HEK293T (cell line): ENCODE measurements around the gene ADCY2.

Experiments used
- BHLHE40 ChIP-seq: fragments of 450-650 bp; IDR thresholded peaks from 2 replicates; pipeline ENCODE4 v1.6.1; 2016; ENCODE audit warnings: mild to moderate bottlenecking, moderate library complexity, borderline replicate concordance
- CTBP1 ChIP-seq: fragments of 450-650 bp; IDR thresholded peaks from 2 replicates; pipeline ENCODE4 v1.6.1; 2016; ENCODE audit warnings: borderline replicate concordance
- ELF4 ChIP-seq: fragments of 450-650 bp; IDR thresholded peaks from 2 replicates; pipeline ENCODE4 v1.6.1; 2017; ENCODE audit warnings: antibody characterized with exemption
- FOXA1 ChIP-seq: fragments of 450-650 bp; IDR thresholded peaks from 2 replicates; pipeline ENCODE4 v1.6.1; 2016; ENCODE audit warnings: mild to moderate bottlenecking
- FOXK2 ChIP-seq: fragments of 450-650 bp; IDR thresholded peaks from 2 replicates; pipeline ENCODE4 v1.6.1; 2016; ENCODE audit warnings: mild to moderate bottlenecking
- FOXM1 ChIP-seq: fragments of 450-650 bp; IDR thresholded peaks from 2 replicates; pipeline ENCODE4 v1.6.1; 2017; ENCODE audit warnings: mild to moderate bottlenecking, borderline replicate concordance
- HDGF ChIP-seq: fragments of 450-650 bp; IDR thresholded peaks from 2 replicates; pipeline ENCODE4 v1.6.1; 2017; ENCODE audit warnings: antibody characterized with exemption, borderline replicate concordance
- L3MBTL2 ChIP-seq: fragments of 450-650 bp; conservative IDR thresholded peaks from 2 replicates; pipeline ENCODE4 v1.6.1; 2016; ENCODE audit warnings: mild to moderate bottlenecking
- NFRKB ChIP-seq: fragments of 450-650 bp; IDR thresholded peaks from 2 replicates; pipeline ENCODE4 v1.6.1; 2016; ENCODE audit warnings: mild to moderate bottlenecking, moderate library complexity
- SP1 ChIP-seq: fragments of 450-650 bp; IDR thresholded peaks from 2 replicates; pipeline ENCODE4 v1.6.1; 2017
- SUZ12 ChIP-seq: fragments of 450-650 bp; IDR thresholded peaks from 2 replicates; pipeline ENCODE4 v1.6.1; 2016; ENCODE audit warnings: mild to moderate bottlenecking
- TARDBP ChIP-seq: fragments of 450-650 bp; IDR thresholded peaks from 2 replicates; pipeline ENCODE4 v1.6.1; 2016
- TF ChIP-seq, protein P1 (sequence below): fragments of 450-650 bp; IDR thresholded peaks from 2 replicates; pipeline ENCODE4 v1.6.1; 2016

DNA sequence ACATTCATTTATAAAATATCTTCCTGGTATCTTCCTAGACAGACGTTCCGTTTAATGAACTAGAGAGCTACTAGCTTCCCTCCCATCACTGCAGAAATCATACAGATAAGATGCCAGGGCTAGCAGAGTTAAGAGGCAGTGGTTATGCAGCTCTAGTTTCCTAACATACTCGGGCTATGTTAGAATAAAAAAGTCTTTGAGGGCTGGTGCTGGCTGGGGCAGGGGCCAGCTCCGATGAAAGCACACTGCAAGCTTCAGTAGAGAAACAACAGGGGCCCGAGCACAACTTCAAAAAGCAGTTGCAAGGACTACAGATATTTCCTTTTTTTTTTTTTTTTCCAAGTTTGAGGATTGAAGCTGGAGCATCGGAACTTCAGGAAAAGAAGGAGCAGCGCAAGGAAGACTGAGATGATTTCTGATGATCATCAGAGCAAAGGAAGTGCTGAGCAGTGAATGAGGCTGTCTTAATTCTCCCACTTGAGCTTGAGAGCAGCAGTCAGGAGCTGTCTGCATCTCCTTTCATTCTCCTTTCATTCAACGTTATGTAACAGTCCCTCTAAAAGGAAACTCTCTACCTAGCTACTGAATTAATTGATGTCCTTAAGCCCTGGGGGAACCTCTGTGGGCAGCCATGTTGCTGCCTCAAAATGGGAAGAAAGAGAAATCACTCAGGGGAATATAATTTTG, 47.6 kb upstream of the ADCY2 start:
- TF ChIP-seq, protein P1, sequence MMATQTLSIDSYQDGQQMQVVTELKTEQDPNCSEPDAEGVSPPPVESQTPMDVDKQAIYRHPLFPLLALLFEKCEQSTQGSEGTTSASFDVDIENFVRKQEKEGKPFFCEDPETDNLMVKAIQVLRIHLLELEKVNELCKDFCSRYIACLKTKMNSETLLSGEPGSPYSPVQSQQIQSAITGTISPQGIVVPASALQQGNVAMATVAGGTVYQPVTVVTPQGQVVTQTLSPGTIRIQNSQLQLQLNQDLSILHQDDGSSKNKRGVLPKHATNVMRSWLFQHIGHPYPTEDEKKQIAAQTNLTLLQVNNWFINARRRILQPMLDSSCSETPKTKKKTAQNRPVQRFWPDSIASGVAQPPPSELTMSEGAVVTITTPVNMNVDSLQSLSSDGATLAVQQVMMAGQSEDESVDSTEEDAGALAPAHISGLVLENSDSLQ, result no peak
- TF ChIP-seq FOXM1, result no peak
- no peak for TF ChIP-seq FOXA1
- TF ChIP-seq L3MBTL2, result no peak
- TF ChIP-seq BHLHE40, result no peak
- TF ChIP-seq FOXK2, result no peak
- no peak for TF ChIP-seq SP1
- TF ChIP-seq ELF4, result no peak
- TF ChIP-seq TARDBP, result no peak
- no peak for TF ChIP-seq NFRKB
- no peak for TF ChIP-seq CTBP1
- TF ChIP-seq SUZ12, result no peak
- no peak for TF ChIP-seq HDGF
